Gastroesophageal sphincter (tissue), 3 donors: Measurements from ENCODE around the gene CHCHD5.

ENCODE experiments used
- EP300 ChIP-seq: sonication (generic); formaldehyde crosslinking; IDR thresholded peaks from one replicate; pipeline ENCODE4 v1.6.1; 2017; ENCODE audit warnings: antibody characterized with exemption, mild to moderate bottlenecking
- POLR2A ChIP-seq, 2 donors: fragments of 450-650 bp; IDR thresholded peaks; one replicate each; pipeline ENCODE4 v1.6.1; 2017; ENCODE audit warnings: antibody characterized with exemption in 2 of 2, mild to moderate bottlenecking in 2 of 2, moderate library complexity in 1 of 2
- POLR2AphosphoS5 ChIP-seq: sonication (generic); formaldehyde crosslinking; IDR thresholded peaks from one replicate; pipeline ENCODE4 v1.6.1; 2017; ENCODE audit warnings: antibody characterized with exemption
- TF ChIP-seq, protein P1 (sequence below), 4 experiments: fragments of 200-600 bp in 2 of 4; fragments of 450-650 bp in 2 of 4; sonication (generic) in 1 of 4; IDR thresholded peaks; one replicate each; pipeline ENCODE4 v1.5.1; 2017 to 2019; ENCODE audit warnings: antibody characterized with exemption in 4 of 4, mild to moderate bottlenecking in 2 of 4, moderate library complexity in 2 of 4

DNA sequence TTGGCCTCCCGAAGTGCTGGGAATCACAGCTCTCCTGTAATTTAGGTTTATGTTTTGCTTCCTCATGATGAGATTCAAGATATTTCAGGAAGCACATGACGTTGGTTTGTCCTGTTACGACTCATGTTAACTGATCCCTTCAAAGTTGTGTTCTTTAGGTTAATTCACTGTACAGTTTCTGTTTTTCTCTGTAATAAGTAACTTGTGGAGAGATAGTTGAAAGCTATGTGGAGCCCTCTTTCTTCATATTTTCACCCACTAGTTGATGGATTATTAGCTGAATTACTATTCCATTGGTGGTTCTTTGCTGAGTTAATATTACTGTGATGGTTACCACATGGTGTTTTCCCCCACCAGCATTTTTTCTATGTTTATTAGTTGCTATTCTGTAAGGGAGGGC lies 18.3 kb upstream of the CHCHD5 start:
- TF ChIP-seq, protein P1, sequence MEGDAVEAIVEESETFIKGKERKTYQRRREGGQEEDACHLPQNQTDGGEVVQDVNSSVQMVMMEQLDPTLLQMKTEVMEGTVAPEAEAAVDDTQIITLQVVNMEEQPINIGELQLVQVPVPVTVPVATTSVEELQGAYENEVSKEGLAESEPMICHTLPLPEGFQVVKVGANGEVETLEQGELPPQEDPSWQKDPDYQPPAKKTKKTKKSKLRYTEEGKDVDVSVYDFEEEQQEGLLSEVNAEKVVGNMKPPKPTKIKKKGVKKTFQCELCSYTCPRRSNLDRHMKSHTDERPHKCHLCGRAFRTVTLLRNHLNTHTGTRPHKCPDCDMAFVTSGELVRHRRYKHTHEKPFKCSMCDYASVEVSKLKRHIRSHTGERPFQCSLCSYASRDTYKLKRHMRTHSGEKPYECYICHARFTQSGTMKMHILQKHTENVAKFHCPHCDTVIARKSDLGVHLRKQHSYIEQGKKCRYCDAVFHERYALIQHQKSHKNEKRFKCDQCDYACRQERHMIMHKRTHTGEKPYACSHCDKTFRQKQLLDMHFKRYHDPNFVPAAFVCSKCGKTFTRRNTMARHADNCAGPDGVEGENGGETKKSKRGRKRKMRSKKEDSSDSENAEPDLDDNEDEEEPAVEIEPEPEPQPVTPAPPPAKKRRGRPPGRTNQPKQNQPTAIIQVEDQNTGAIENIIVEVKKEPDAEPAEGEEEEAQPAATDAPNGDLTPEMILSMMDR (IDR thresholded peaks at IDR 0.05) = no peak
- TF ChIP-seq POLR2A (IDR thresholded peaks at IDR 0.05) (no peak), POLR2AphosphoS5 (no peak), EP300 (no peak)
